ENCODE results near the gene ZNF575. TPM values are rescaled to one million over a fixed set of nuclear protein-coding genes. Genes with fewer than 3 reads are reported as not detected.

ZNF575 gene
- polyA plus RNA-seq, 3 donors: 0.25 to 0.79 (median 0.29) TPM

DNA sequence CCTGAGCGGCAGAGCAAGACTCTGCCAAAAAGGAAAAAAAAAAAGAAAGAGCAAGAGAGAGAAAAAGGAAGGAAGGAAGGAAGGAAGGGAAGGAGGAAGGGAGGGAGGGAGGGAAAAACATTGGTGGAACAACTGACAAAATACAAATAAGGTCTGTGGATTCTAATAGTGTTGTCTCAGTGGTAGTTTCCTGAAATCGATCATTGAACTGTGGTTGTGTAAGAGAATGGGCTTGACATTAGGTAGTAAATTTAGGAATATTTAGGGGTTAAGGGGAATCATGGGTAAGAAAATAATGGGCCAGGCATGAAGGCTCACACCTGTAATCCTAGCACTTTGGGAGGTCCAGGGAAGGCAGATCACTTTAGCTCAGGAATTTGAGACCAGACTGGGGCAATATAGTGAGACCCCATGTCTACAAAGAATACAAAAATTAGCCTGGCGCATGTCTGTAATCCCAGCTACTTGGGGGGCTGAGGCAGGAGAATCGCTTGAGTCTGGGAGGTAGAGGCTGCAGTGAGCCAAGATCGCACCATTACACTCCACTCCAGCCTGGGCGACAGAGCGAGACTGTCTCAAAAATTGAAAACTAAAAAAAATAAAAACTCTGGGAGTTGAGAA is 42.9 kb upstream of the ZNF575 start:
- H3K27ac Mint-ChIP-seq: no peak overlapping the region
- 89% methylated on average over 3 of the region's 7 CpGs for WGBS (ENCODE audit: insufficient coverage)
- H3K4me3 Mint-ChIP-seq: no peak overlapping the region

DNA sequence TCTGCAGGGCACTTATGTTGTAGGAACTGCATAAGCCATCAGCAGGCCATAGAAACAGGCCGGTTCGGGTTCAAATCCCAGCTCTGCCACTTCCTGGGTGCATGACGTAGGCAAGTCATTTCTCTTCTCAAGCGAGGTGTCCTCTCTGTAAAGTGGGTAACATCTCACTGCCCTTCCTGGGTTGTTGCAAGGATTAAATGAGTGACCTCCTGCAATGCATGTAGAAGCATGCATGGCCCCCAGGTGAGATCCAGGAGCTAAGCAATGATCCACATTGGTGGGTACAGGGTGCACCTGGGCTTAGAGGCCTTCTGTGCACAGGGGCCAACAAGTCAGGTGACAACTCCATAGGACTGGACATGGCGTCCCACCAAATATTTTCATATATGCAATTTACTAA is 42.2 kb upstream of the ZNF575 start:
- H3K79me2 ChIP-seq (ENCODE audit: insufficient read depth, low read length): no peaks in the 10 kb centered on the region
- peaks cover 15 to 22% of the 10 kb centered on the region in 2 donors for H3K36me3 Mint-ChIP-seq
- H3K9me3 ChIP-seq (replicated peaks in 1 of 2; ENCODE audit: control insufficient read depth in 1 of 2, insufficient read depth in 1 of 2, low read length in 2 of 2): no peaks in the 10 kb centered on the region
- no peaks in the 10 kb centered on the region for H4K20me1 ChIP-seq (ENCODE audit: insufficient read depth, low read length)
- 79% methylated on average over 2 of the region's 5 CpGs for WGBS (ENCODE audit: insufficient coverage)
- no peak overlapping the region for H3K27ac ChIP-seq (ENCODE audit: low read depth in 1 of 2, low read length in 2 of 2)
- H3K9me3 Mint-ChIP-seq: peaks cover 0 to 4% (median 0%) of the 10 kb centered on the region in 7 donors
- H3K27me3 Mint-ChIP-seq (ENCODE audit: low read depth in 3 of 3): peaks cover 1 to 3% (median 1%) of the 10 kb centered on the region in 3 donors
- H3K4me3 ChIP-seq (replicated peaks in 1 of 3; ENCODE audit: low read depth in 2 of 3, low read length in 3 of 3): no peak overlapping the region
- no peaks in the 10 kb centered on the region for H3K27me3 ChIP-seq (ENCODE audit: control insufficient read depth in 2 of 2, insufficient read depth in 2 of 2, low read length in 2 of 2)
- no peak overlapping the region for H3K9ac ChIP-seq (ENCODE audit: insufficient read depth, low read length, poor library complexity, severe bottlenecking)
- H2AFZ ChIP-seq (ENCODE audit: insufficient read depth, low read depth, low read length, poor library complexity, severe bottlenecking): no peak overlapping the region
- H3K4me1 Mint-ChIP-seq: peaks cover 40% of the 10 kb centered on the region
- no peak overlapping the region for H3K27ac Mint-ChIP-seq
- DNase-seq: no peak
- no peak overlapping the region for H3K4me3 Mint-ChIP-seq
- peaks cover 10 to 15% of the 10 kb centered on the region in 2 donors for H3K36me3 ChIP-seq (replicated peaks in 1 of 2; ENCODE audit: control insufficient read depth in 1 of 2, insufficient read depth in 2 of 2, low read length in 2 of 2)
- H3K4me2 ChIP-seq (replicated peaks; ENCODE audit: extremely low read depth, low read length, poor library complexity, severe bottlenecking): no peak overlapping the region
- H3K4me1 ChIP-seq (ENCODE audit: control insufficient read depth in 1 of 2, insufficient read depth in 2 of 2, low read length in 2 of 2): peaks cover 38 to 39% of the 10 kb centered on the region in 2 donors
- intact Hi-C loops (cut with micrococcal nuclease): no loop called here
- TF ChIP-seq, protein P1, sequence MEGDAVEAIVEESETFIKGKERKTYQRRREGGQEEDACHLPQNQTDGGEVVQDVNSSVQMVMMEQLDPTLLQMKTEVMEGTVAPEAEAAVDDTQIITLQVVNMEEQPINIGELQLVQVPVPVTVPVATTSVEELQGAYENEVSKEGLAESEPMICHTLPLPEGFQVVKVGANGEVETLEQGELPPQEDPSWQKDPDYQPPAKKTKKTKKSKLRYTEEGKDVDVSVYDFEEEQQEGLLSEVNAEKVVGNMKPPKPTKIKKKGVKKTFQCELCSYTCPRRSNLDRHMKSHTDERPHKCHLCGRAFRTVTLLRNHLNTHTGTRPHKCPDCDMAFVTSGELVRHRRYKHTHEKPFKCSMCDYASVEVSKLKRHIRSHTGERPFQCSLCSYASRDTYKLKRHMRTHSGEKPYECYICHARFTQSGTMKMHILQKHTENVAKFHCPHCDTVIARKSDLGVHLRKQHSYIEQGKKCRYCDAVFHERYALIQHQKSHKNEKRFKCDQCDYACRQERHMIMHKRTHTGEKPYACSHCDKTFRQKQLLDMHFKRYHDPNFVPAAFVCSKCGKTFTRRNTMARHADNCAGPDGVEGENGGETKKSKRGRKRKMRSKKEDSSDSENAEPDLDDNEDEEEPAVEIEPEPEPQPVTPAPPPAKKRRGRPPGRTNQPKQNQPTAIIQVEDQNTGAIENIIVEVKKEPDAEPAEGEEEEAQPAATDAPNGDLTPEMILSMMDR (IDR thresholded peaks at IDR 0.05): no peak

More for the DNA sequence above, 42.9 kb upstream of the ZNF575 start:
- intact Hi-C loops (cut with micrococcal nuclease): no loop called here
- Histone ChIP-seq H4K20me1 (ENCODE audit: insufficient read depth, low read length) (no peaks in the 10 kb centered on the region), H2AFZ (ENCODE audit: insufficient read depth, low read depth, low read length, poor library complexity, severe bottlenecking) (no peak overlapping the region), H3K9ac (ENCODE audit: insufficient read depth, low read length, poor library complexity, severe bottlenecking) (no peak overlapping the region), H3K27me3 (ENCODE audit: control insufficient read depth in 2 of 2, insufficient read depth in 2 of 2, low read length in 2 of 2) (no peaks in the 10 kb centered on the region), H3K79me2 (ENCODE audit: insufficient read depth, low read length) (no peaks in the 10 kb centered on the region), H3K4me3 (replicated peaks in 1 of 3; ENCODE audit: low read depth in 2 of 3, low read length in 3 of 3) (no peak overlapping the region), H3K9me3 (replicated peaks in 1 of 2; ENCODE audit: control insufficient read depth in 1 of 2, insufficient read depth in 1 of 2, low read length in 2 of 2) (no peaks in the 10 kb centered on the region), H3K4me1 (ENCODE audit: control insufficient read depth in 1 of 2, insufficient read depth in 2 of 2, low read length in 2 of 2) (peaks cover 39 to 42% of the 10 kb centered on the region in 2 donors), H3K36me3 (replicated peaks in 1 of 2; ENCODE audit: control insufficient read depth in 1 of 2, insufficient read depth in 2 of 2, low read length in 2 of 2) (peaks cover 6 to 9% of the 10 kb centered on the region in 2 donors), H3K4me2 (replicated peaks; ENCODE audit: extremely low read depth, low read length, poor library complexity, severe bottlenecking) (no peak overlapping the region), H3K27ac (ENCODE audit: low read depth in 1 of 2, low read length in 2 of 2) (no peak overlapping the region)
- H3K27me3 Mint-ChIP-seq (ENCODE audit: low read depth in 3 of 3): peaks cover 0 to 1% (median 1%) of the 10 kb centered on the region in 3 donors
- TF ChIP-seq, protein P1 (IDR thresholded peaks at IDR 0.05): no peak
- peaks cover 0 to 4% (median 0%) of the 10 kb centered on the region in 7 donors for H3K9me3 Mint-ChIP-seq
- DNase-seq: no peak
- H3K36me3 Mint-ChIP-seq: peaks cover 11 to 16% of the 10 kb centered on the region in 2 donors
- H3K4me1 Mint-ChIP-seq: peaks cover 40% of the 10 kb centered on the region
